GM19193 (cell line): ENCODE measurements around the gene LDHAL6A.
A peak's percentile ranks its signal among the peaks of the same experiment; 100 is the strongest.

Source experiments
- POLR2A ChIP-seq: IDR thresholded peaks from 4 replicates; pipeline ENCODE4 v1.6.1; 2011; ENCODE audit not compliant: insufficient read depth, insufficient read length; ENCODE audit errors: extremely low read depth

Gene LDHAL6A

DNA sequence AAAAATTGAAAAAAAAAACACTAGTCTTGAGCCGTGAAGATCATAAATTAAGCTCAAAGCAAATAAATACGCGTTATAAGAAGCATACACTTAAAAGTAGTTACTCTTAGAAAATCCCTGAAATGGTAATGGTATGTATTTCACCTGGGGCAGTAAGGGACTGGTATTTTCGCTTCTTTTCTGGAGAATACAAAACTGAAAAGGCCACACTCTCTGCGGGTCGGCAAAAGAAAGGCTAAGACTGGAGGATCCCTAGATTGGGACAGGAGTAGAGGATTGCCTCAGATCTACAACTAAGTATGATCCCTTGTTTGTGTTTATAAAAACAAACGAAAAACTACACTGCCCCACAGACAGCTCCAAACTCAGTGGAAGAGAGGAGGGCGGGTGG is 70.5 kb downstream of the LDHAL6A start:
- no peak for TF ChIP-seq POLR2A

- peak; percentile 97 for TF ChIP-seq POLR2A
Observed at GRCh38 chr11:18526521-18527296, 71.1 kb downstream of the LDHAL6A start, which contains the start of gene TSG101. TSG101 (minus strand) TSS chr11:18526942; CDS start chr11:18526816, 126 bp downstream.

DNA sequence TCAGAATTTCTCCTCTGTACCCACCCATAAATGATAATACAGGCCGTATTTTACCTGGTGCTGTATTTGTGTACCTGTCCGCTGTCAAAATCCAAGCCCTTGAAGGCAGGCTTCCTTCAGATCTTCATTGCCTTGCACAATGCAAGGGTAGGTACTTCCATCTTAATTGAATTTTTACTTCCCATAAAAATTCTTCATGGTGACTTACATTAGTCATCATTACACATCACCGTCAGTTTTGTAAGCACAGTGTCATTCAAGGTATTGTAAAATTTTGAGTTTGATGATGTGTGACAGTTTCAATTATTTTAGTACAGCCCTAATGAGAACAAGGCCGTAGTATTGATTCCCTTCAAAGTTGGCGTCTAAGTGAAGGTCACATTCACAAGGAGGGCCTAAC is 71.9 kb downstream of the LDHAL6A start:
- no peak for TF ChIP-seq POLR2A
